HL-60/S4 (cell line): Measurements from ENCODE around the gene MEI1.

Experiments used
- in situ Hi-C: fragments of 300-500 bp; cut with MboI; formaldehyde crosslinking; loops from 2 replicates; pipeline ENCODE4 v1.14.3; 2022; ENCODE audit warnings: low sequenced_read_pairs

The MEI1 gene

DNA sequence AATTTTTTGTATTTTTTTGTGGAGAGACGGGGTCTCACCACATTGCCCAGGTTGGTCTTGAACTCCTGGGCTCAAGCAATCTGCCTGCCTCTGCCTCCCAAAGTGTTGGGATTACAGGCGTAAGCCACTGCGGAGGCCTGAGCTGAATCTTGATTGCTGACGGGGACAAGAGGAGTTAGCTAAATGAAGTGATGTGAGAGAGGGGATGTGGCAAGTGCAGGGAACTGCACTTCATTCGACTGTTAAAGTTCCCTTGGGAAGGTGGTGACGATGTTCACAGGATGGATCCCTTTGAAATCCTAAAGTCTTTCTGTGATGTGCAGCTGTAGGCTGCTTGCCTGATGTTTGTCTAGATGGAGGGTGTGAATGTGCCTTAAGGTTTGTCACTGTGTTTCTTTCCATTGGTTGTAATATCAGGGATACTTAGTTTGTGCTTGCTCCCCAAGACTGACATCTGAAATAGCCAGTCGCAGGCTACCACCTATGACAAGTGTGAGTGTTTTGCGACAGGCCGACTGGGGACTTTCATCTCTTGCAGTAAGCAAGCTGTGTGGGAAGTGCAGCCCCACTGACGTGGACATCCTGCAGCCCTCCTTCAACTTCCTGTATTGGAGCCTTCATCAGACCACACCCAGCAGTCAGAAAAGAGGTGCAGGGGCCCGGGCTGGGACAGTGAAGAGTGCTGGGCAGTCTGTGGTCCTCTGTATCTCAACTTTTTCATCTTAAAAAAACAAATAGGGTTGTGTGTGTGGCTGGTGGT lies 81.6 kb downstream of the MEI1 start:
- in situ Hi-C loops, result no loop called here

DNA sequence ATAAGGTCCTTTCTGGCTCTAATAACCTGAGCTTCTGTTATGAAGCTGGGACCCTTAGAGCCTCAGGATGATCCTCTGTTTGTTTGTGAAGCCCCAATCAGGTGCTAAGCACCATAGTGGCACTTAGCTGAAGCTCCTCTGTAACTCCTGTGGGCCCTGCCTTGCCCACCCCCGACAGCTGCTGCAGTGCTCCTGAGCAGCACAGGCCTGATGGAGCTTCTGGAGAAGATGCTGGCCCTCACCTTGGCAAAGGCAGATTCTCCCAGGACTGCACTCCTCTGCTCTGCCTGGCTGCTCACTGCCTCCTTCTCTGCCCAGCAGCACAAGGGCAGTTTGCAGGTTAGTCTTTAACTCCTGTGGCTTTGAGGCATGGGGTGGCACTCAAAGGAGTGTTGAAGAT lies 82.2 kb downstream of the MEI1 start:
- in situ Hi-C loops, result no loop called here

DNA sequence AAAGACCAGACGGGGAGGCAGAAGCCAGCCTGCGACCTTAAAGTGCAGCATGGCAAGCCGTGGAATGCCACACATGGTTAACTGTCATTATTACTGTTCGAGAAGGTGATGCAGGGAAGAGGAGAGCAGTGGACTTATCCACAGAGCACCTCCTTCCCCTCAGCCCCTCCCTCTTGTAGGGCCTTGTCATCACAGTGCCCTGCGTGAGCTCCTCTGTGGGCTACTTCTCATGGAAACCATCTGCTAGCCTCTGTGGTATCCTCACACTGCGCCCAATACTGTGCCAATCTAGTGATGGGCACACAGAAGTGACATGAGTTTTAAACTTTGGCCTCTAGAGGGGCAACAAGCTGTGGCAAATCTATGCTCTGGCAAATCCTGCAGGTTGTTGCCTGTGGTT lies 83.0 kb downstream of the MEI1 start:
- in situ Hi-C loops, result no loop called here

DNA sequence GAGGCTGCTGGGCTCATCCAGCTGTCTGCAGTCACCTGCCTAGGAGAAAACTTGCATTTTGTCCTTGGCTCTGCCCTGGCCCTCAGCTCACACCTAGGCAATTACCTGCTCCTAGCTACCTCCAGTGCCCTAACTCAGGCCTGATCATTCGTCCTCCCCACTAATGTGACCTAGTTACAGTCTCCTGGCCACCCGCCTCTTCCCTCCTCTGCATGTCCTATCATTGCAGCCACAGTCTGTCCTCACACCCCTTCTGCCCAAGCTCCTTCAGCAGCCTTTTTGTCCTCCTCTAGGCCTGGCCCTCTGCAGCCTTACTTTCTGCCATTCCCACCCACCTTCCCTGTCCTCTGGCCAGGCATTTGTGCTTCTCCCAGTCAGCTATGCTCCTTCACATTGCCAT lies 83.4 kb downstream of the MEI1 start:
- in situ Hi-C loops, result no loop called here

DNA sequence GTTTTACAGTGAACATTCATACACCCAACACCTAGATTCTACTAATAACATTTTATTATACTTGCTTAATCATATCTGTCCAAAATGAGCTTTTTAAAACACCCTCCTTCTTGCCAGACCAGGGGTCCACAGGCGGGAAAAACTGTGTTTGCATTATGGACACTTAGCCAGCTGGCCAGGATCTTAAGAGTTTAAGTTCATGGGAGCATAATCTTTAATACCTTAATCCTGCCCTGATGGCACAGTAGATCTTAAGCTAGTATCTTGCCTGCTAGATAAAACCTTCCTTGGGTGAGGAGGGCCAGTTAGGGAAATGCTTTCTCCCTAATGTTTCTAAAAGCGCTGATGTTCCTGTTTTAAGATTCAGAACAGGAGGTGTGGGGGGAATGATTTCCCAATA lies 88.0 kb downstream of the MEI1 start:
- in situ Hi-C loops, result no loop called here

DNA sequence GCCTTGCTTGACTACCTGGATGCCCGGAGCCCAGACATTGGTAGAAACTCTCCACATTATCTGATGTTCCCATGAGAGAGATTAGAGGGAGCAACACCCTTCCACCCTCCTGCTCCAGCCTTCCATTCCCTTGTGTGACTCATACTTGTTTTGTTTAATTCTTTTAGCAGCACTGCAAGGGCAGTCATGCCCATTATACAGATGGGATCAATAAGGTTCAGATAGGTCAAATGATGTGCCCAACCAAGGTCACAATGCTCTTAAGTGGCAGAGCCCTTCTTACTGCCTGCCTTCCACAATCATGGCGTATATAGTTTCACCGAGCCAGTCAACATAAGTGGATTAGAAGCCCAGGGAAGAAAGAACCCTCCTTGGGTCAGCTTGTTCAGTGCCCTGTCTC lies 94.6 kb downstream of the MEI1 start:
- in situ Hi-C loops, result no loop called here

DNA sequence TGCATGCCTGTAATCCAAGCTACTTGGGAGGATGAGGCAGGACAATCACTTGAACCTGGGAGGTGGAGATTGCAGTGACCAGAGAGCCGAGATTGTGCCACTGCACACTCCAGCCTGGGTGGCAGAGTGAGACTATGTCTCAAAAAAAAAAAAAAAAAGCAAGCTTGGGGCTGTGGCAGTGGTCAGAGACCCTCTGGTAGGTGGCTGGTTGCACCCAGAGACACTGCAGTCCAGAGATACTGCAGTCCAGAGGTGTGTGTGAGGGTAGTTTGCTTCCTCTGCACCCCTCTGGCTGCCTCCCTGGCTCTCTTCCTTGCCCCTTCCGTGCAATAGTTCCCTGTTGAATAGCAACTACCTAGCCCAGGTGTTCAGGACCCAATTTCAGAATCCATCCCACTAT lies 99.4 kb downstream of the MEI1 start:
- in situ Hi-C loops, result no loop called here

DNA sequence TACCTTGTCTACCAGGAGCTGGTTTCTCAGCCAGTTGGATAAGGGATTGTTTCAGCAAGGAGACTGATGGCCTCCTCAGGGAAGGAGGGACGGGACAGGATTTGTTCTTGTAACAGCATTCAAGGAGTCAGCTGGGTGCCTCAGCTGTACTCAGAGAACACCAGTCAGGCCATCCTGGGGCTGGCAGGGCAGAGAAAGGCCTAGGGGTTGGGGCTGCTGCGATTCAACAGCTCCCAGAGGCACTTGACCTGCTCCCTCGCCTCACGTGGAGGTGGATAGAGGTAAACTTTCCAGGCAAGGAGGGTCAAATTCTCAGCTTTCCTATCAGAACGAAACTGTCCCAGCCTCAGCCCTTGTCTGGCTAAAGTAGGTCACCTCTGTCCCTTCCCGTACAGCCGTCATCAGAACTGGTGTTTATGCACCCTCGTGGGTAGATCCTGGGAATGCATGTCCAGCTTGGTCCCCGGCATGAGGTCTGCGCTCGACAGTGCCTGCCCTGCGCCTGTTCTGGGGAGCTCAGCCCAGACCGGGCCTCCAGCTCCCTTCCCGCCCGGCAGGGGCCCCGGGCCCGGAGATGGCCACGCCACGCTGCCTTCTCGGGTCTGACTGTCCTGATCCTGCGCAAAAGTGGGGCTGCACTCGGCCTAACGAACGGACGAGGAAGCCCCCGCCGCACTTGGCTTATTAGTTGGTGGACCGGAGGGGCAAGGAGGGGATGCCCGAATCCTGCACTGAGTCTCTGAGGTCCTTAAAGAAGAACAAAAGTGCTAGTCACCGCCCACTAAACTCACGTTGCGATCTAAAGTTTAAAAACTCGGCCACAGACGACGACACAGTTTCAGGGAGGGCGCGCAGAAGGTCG lies 100.4 kb downstream of the MEI1 start:
- in situ Hi-C loops, result no loop called here

DNA sequence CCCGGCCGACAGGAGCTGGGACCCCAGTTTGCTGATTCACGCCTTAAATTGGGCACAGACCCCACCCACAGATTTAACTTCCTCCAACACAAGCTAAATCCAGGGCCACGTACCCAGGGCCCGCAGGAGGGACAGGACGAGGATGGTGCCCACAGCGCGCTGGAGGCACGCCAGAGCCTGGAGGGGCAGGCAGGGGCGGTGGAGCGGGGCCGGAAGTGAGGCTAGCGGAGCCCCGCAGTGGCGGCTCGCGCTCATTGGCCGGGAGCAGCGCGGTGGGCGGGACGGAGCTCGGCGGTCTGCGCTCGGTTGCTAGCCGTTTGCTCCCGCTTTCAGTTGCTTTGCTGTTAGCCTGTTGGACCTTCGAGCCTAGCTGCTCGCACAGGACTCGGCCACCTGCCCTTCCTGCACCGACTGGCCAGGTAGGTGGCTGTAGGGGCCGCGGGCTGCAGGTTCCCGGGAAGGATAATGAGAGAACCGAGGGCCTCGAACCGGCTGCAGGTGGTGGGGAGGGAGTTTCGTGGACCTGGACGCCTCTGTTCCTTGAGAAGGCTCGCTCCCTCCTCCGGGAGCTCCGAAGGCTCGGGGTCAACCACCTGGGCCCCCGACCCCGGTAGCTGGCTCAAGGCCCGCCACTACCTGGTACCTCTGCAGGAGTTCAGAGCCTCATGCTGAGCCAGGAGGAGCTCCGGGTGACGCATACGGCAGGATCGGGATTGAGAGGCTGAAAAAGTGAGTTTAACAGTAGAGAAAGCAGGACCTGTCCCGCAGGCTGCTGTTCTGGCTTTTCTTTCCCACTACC lies 101.2 kb downstream of the MEI1 start, which contains the start of gene CCDC134:
TSS of gene CCDC134 (plus strand) at position 332 of the 799 bp plus-strand sequence. CDS start 8,212 bp downstream, outside the sequence.
- in situ Hi-C loops, result no loop called here

DNA sequence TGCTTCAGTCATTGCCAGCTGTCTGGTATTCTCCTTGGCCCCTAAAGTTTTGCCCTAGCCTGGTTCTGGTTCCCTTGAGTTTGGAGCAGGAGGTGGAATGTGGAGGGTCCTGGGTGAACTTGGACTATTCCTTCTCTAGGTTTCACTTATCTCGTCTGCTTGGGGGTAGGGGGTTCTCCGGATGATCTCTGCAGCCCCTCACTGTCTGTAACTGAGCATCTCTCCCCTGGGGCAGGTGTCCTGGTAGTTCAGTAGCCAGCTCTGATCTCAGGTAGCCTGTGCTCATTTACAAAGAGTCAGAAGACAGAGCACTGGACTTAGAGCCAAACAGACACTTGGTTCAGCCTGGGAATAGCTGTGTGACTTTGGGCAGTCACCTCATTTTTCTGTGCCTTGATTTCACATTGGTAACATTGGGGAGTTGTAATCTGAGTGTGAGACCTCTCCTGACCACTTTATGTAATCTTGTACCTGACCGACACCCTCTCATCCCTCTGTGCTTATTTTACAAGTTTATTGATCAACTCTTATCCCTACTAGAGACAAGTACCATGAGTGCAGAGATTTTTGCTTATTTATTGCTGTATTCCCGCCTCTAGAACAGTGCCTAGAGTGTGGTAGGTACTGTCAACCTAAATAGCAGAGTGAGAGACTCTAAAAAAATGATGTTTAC lies 102.0 kb downstream of the MEI1 start:
- in situ Hi-C loops, result no loop called here

DNA sequence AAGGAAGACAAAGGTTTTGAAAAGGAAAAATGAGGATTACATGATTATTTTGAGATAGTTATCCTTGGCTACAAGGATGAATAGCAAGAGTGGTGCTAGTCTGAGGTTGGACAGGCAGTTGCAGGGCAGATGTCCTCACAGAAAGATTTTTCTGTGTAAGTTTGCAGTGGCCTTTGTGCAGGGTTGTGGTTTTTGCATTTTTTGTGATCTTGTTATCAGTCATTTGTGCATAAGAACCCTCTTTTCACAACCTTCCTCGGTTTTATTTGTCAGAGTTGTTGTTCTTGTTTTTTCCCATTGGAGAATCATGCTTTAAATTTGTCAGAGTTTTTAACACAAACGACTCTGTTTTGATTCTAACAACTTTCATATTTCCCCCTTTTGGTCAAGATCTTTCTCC lies 102.6 kb downstream of the MEI1 start:
- in situ Hi-C loops, result no loop called here

DNA sequence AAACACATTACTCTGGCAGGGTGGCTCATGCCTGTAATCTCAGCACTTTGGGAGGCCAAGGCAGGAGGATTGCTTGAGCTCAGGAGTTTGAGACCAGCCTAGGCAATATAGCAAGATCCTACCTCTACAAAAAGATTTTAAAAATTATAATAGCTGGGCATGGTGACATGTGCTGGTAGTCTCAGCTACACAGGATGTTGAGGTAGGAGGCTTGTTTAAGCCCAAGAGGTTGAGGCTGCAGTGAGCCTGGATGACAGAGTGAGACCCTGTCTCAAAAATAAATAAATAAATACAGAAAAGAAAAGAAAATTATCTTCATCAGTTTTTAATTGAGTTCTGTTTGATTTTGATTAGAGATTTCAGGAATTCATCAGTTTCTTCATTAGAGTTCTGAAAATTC lies 106.3 kb downstream of the MEI1 start:
- in situ Hi-C loops, result no loop called here

DNA sequence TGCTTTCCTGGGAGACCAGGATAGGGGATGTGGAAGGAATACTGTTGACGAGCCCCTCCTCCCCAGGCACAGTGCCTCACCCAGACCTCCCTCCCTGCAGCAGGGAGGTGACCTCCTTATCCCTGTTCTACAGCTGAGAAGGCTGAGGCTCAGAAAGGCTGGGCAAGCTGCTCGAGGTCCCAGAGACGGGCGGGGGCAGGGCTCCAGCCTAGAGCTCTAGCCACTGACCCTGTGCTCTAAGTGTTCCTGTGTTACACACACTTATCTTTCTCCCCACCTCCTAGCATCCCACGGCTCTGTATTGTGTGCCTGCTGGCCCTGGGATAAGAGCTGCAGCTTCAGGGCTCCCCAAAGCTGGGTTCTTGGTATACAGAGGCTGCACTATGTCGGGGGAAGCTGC lies 109.1 kb downstream of the MEI1 start:
- in situ Hi-C loops, result no loop called here

DNA sequence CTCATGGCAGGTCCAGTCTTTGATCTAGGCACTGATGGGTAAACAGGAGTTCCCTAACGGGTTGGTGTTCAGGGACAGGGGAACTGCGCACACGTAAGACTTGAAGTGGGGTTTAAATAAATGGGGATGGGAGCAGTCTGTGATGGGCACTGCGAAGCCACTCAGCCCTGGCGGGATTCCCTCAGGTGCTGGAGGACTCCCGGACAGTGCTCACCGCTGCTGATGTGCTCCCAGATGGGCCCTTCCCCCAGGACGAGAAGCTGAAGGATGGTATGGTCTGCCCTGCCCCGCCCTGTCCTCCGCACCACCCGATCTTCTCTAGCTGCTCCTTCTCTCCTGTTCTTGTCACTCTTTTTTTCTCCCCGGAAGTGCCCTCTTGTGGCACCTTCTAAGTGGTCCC lies 110.7 kb downstream of the MEI1 start:
- in situ Hi-C loops, result no loop called here

DNA sequence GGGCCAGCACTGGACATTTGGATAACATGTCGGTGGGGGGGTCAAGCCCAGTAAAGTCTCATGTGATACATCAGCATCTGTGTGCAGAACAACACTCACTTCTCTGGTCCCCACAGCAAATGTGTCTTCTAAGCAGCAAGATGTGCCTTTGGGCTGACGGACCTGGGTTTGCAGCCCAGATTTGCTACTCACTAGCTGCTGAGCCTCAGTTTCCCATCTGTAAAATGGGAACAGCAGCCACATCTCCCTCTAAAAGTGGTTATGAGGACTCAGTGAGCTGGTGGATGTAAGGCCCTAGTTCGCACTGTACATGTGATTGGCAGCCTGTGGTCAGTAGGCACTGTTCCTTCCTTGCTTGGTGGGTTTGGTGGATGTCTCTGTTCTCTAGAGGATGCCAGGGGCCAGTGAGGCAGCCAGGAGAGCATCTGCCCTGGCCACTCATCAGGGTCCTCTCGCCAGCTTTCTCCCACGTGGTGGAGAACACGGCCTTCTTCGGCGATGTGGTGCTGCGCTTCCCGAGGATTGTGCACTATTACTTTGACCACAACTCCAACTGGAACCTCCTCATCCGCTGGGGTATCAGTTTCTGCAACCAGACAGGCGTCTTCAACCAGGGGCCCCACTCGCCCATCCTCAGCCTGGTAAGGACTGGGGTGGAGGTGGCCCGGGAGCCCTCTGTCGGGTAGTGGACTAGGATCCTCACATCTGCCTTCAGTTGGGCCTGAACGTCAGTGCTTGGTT lies 113.7 kb downstream of the MEI1 start:
- in situ Hi-C loops, result no loop called here

DNA sequence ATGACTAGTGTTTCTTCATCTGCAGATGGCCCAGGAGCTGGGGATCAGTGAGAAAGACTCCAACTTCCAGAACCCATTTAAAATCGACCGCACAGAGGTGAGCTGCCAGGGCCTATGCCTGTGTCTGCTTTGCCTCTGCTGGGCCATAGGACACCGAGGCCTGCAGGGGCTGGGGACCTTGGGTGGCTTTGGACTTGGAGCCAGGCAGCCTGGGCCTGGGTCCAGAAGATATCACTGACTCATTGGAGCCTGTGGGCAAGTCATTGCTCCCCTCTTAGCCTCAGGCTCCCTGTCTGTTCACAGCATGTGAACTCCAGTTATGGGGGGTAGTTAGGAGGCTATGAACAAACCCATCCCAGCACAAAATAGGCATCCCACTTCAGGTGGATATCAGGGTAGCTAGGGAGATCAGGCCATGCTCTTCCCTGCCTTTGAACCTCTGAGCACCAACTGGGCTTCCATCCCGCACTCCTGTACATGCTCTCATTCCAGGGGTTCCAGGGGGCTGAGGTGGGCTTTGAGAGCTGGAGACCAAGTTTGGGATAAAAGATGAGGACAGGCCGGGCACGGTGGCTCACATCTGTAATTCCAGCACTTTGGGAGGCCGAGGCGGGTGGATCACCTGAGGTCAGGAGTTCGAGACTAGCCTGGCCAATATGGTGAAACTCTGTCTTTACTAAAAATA lies 114.6 kb downstream of the MEI1 start:
- in situ Hi-C loops, result no loop called here

DNA sequence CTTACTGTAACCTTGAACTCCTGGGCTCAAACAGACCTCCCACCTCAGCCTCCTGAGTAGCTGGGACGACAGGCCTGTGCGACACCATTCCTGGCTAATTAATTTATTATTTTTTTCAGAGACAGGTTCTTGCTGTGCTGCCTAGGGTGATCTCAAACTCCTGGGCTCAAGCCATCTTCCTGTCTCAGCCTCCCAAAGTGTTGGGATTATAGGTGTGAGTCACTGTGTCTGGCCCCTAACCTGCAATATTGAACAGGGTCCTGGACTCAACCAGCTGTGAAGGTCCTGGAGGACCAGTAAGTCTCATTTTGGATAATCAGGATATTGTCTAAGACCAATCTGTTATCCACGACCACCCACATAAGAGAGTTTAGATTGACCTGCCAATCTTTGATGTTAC lies 116.4 kb downstream of the MEI1 start:
- in situ Hi-C loops, result no loop called here

DNA sequence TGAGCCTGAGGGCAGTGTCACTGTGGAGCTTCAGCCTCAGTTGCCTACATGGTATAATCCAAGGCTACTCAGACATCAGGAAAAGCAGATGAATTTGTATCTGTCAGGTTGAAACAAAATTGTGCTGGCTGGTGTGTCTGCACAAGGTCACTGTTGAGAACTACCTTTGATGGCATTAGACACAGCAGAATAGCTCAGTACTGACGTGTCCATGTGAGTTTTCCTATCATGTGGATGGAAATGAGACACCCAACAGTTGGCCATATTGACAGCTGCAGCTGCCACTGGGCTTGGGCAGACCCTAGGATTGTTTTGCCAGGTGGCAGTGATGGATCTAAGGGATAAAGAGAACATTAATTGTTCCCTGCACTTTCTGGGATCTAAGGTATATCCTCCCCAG lies 116.9 kb downstream of the MEI1 start:
- in situ Hi-C loops, result no loop called here

DNA sequence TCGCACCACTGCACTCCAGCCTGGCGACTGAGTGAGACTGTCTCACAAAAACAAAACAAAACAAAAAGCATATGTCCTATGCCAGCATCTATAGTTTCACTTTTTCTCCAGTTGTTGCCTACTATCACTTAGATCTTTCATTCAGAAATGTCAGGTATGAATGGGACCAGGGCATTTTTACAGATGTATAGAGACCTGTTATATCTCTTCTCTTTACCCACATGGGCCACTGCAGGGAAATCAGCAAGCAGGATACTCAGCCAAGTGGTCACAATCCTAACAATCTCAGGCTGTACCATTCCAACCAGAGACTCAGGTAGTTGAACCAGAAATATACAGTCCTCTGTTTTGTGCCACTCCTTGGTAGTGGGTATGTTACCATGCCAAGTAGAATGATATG lies 117.6 kb downstream of the MEI1 start:
- in situ Hi-C loops, result no loop called here

DNA sequence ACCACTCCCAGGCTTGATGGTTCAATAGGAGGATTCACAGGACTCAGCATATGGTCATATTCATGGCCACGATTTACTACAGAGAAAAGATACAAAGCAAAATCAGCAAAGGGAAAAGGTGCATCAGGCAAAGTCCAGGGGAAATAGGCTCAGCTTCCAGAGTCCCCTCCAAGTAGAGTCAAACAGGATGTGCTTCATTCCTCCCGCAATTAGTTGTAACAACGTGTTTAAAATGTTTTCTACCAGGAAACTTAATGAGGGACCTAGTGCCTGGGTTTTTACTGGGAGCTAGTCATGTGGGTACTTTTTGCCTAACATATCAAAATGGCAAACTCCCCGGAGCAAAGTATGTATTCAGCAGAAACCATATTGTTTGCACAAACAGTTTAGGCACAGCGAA lies 118.7 kb downstream of the MEI1 start:
- in situ Hi-C loops, result no loop called here
